CD8-positive, alpha-beta memory T cell (primary cell): ENCODE measurements around the gene DBX2. TPM values are rescaled to one million over a fixed set of nuclear protein-coding genes. Genes with fewer than 3 reads are reported as not detected.

ENCODE experiments used
- CTCF ChIA-PET: fragments of 350-600 bp; sonication (Branson Sonifier 250); formaldehyde crosslinking; loops from one replicate; lab custom pipeline; 2021; ENCODE audit warnings: antibody characterized with exemption; lab: Charles Lee
- POLR2A ChIA-PET: fragments of 350-600 bp; sonication (Branson Sonifier 250); formaldehyde crosslinking; loops from one replicate; lab custom pipeline; 2021; ENCODE audit warnings: antibody characterized with exemption; lab: Charles Lee
- DNase-seq, 5 donors: peaks; one replicate each; pipeline versions ENCODE4 v3.0.0 to v3.0.0-alpha.2; 2020 to 2022; ENCODE audit warnings: mixed read lengths in 1 of 5
- H3K27ac ChIP-seq: one replicate; pipeline ENCODE4 v1.7.0; 2013; ENCODE audit warnings: low read depth, mild to moderate bottlenecking, low read length, moderate library complexity
- H3K27me3 ChIP-seq: 2 replicates; pipeline ENCODE4 v1.7.0; 2013; ENCODE audit warnings: low read length, mild to moderate bottlenecking; ENCODE audit not compliant: insufficient read depth, poor library complexity, severe bottlenecking
- H3K36me3 ChIP-seq: 2 replicates; pipeline ENCODE4 v1.7.0; 2013; ENCODE audit warnings: mild to moderate bottlenecking, low read length, moderate library complexity; ENCODE audit not compliant: insufficient read depth
- H3K4me1 ChIP-seq: 2 replicates; pipeline ENCODE4 v1.7.0; 2013; ENCODE audit warnings: mild to moderate bottlenecking, low read length, moderate library complexity; ENCODE audit not compliant: insufficient read depth
- H3K4me3 ChIP-seq: 2 replicates; pipeline ENCODE4 v1.7.0; 2013; ENCODE audit warnings: mild to moderate bottlenecking, low read length
- H3K9me3 ChIP-seq: 2 replicates; pipeline ENCODE4 v1.7.0; 2013; ENCODE audit warnings: mild to moderate bottlenecking, low read length
- H3K27ac Mint-ChIP-seq, 8 donors: one replicate each; pipeline ENCODE4 v1.8.0; 2020 to 2021; ENCODE audit warnings: mixed read lengths in 8 of 8, mild to moderate bottlenecking in 6 of 8, inconsistent platforms in 3 of 8, moderate library complexity in 3 of 8
- H3K27me3 Mint-ChIP-seq, 2 donors: one replicate each; pipeline ENCODE4 v1.8.0; 2020 to 2021; ENCODE audit warnings: mixed read lengths in 2 of 2, mild to moderate bottlenecking in 1 of 2, moderate library complexity in 1 of 2
- H3K36me3 Mint-ChIP-seq, 3 donors: one replicate each; pipeline ENCODE4 v1.8.0; 2020 to 2021; ENCODE audit warnings: mixed read lengths in 3 of 3, inconsistent platforms in 1 of 3, mild to moderate bottlenecking in 1 of 3
- H3K4me1 Mint-ChIP-seq, 3 donors: one replicate each; pipeline ENCODE4 v1.8.0; 2020 to 2021; ENCODE audit warnings: mixed read lengths in 3 of 3, inconsistent platforms in 1 of 3, mild to moderate bottlenecking in 1 of 3
- H3K4me3 Mint-ChIP-seq, 7 donors: one replicate each; pipeline ENCODE4 v1.8.0; 2020 to 2021; ENCODE audit warnings: mixed read lengths in 7 of 7, mild to moderate bottlenecking in 6 of 7, moderate library complexity in 4 of 7, inconsistent platforms in 2 of 7
- H3K9me3 Mint-ChIP-seq, 5 donors: one replicate each; pipeline ENCODE4 v1.8.0; 2020 to 2022; ENCODE audit warnings: mixed read lengths in 5 of 5, mild to moderate bottlenecking in 3 of 5, moderate library complexity in 2 of 5, inconsistent platforms in 1 of 5
- polyA plus RNA-seq: library from polyadenylated mRNA; unstranded; fragments of 300-500 nt; fragmentation: Illumina TruSeq; gene quantifications from one replicate; pipeline ENCODE4 v1.2.3, GENCODE V29; 2021
- total RNA-seq, 2 experiments: library from RNA; stranded (reverse); gene quantifications; one replicate each; pipeline ENCODE4 v1.2.3, GENCODE V29; 2021

DBX2 gene
- total and polyA plus RNA-seq, 3 experiments from 2014 or later: not detected

DNA sequence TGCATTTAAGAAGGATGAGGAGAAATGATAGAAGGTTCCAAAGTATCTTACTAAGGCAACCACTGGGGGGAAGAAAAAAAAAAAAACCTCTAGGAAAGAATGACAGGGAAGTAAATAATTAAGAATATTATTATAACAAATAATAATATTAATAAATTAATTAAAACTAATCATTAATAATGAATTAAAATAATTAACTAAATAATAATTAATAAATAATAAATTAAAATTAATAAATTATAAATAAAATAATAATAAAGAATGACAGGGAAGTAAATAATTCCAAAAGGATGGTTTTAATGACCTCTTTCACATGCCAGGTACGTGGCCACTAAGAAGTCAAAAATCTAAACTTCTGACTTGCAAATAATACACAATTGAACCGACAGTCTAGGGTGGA, 9.9 kb downstream of the DBX2 start:
- ChIA-PET CTCF (no interaction called here), POLR2A (no interaction called here)
- no peak for DNase-seq
- Histone ChIP-seq H3K36me3 (no peaks in the 10 kb centered on the region), H3K27ac (no peak overlapping the region), H3K4me1 (no peaks in the 10 kb centered on the region), H3K4me3 (no peak overlapping the region), H3K27me3 (no peaks in the 10 kb centered on the region), H3K9me3 (no peaks in the 10 kb centered on the region)
- Mint-ChIP-seq H3K27me3 (peaks cover 4 to 29% of the 10 kb centered on the region in 2 donors), H3K4me3 (no peak overlapping the region), H3K36me3 (no peaks in the 10 kb centered on the region), H3K4me1 (no peaks in the 10 kb centered on the region), H3K9me3 (peaks cover 0 to 1% (median 0%) of the 10 kb centered on the region in 5 donors), H3K27ac (no peak overlapping the region)

DNA sequence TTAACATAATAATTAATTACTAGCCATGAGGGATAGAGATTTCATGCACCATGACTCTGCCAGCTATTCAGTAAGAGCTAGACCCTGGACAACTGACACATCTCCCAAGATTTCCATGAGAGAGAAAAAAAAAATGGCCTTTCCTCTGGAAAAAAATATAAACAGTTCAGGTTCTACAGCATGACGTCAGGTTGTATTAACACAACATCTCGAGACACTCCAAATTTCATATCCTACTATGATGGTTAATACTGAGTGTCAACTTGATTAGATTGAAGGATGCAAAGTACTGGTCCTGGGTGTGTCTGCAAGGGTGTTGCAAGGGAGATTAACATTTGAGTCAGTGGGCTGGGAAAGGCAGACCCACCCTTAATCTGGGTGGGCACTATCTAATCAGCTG, 11.1 kb downstream of the DBX2 start:
- Mint-ChIP-seq H3K36me3 (no peaks in the 10 kb centered on the region), H3K27ac (no peak overlapping the region), H3K4me3 (no peak overlapping the region), H3K9me3 (peaks cover 0 to 1% (median 0%) of the 10 kb centered on the region in 5 donors), H3K27me3 (peaks cover 6 to 32% of the 10 kb centered on the region in 2 donors), H3K4me1 (no peaks in the 10 kb centered on the region)
- no peak for DNase-seq
- no peaks in the 10 kb centered on the region for H3K4me1 ChIP-seq
- H3K27ac ChIP-seq: no peak overlapping the region
- ChIA-PET POLR2A (no interaction called here), CTCF (no interaction called here)
- H3K4me3 ChIP-seq: no peak overlapping the region
- H3K27me3 ChIP-seq: no peaks in the 10 kb centered on the region
- no peaks in the 10 kb centered on the region for H3K9me3 ChIP-seq
- no peaks in the 10 kb centered on the region for H3K36me3 ChIP-seq

DNA sequence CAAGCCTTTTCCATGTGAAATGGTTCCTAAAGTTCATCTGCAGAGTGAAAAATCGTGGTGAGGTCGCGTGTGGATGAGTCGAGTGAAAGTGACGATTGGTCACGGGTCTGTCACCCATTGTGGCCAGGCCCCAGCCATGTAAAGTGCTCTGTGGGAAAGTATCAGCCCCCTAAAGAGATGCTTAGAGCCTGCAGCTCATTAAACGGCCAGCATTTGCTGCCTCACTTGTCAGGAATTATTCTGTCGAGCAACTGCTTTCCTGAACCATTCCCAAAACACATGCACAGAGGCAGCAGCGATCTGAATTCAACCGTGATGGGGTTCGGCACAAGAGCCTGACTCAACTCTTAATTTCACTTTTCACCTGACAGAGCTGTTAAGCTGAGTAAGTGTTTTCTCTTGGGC, 16.0 kb downstream of the DBX2 start:
- Mint-ChIP-seq H3K4me3 (no peak overlapping the region), H3K9me3 (peaks cover 0 to 1% (median 0%) of the 10 kb centered on the region in 5 donors), H3K27me3 (peaks cover 6 to 36% of the 10 kb centered on the region in 2 donors), H3K27ac (no peak overlapping the region), H3K36me3 (no peaks in the 10 kb centered on the region), H3K4me1 (no peaks in the 10 kb centered on the region)
- Histone ChIP-seq H3K9me3 (no peaks in the 10 kb centered on the region), H3K27me3 (no peaks in the 10 kb centered on the region), H3K27ac (no peak overlapping the region), H3K4me1 (no peaks in the 10 kb centered on the region), H3K4me3 (no peak overlapping the region), H3K36me3 (no peaks in the 10 kb centered on the region)
- no peak for DNase-seq
- POLR2A ChIA-PET: no interaction called here
- CTCF ChIA-PET: no interaction called here

DNA sequence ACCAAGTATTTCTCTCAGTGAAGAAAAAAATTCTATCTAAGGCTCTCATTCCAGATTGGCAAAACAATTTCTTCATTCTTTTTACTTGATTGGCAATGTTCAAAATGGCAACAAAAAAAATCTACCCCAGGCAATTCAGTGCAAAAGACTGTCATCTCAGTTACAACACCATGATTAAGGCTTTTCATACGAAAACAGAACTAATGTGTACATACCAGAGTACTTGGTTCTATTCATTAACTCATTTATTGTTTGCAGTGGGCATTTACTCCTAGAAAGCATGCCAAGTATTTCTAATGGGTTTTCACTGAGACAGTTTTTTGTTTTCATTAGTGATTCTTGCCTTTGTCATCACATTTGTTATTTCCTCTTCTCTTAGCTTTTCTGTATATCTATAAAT, 33.0 kb downstream of the DBX2 start:
- no peaks in the 10 kb centered on the region for H3K27me3 ChIP-seq
- Mint-ChIP-seq H3K36me3 (peaks cover 0 to 4% (median 3%) of the 10 kb centered on the region in 3 donors), H3K9me3 (peaks cover 7 to 20% (median 18%) of the 10 kb centered on the region in 5 donors), H3K27me3 (peaks cover 0 to 24% of the 10 kb centered on the region in 2 donors), H3K4me1 (no peaks in the 10 kb centered on the region), H3K27ac (no peak overlapping the region), H3K4me3 (no peak overlapping the region)
- no peaks in the 10 kb centered on the region for H3K9me3 ChIP-seq
- no peaks in the 10 kb centered on the region for H3K36me3 ChIP-seq
- H3K27ac ChIP-seq: no peak overlapping the region
- CTCF ChIA-PET: no interaction called here
- POLR2A ChIA-PET: no interaction called here
- no peak for DNase-seq
- no peak overlapping the region for H3K4me3 ChIP-seq
- H3K4me1 ChIP-seq: no peaks in the 10 kb centered on the region

DNA sequence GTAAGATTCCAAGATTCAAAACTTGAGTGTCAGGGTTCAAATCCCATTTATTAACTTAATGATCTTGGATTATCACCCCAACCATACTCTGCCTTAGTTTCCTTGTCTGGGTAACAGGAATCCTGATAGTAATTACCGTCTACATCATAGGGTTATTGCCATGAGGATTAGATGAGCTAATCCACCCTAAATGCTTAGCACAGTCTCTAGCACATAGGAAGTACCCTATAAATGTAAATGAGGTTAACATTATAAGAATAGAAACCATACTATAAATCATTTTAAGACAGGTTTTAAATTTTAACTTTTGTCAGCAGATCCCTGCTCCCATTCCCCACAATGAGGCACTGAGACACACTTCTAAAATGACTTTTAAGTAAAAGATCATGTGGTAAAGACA, 36.5 kb downstream of the DBX2 start:
- H3K4me1 Mint-ChIP-seq: no peaks in the 10 kb centered on the region
- peaks cover 5 to 12% (median 10%) of the 10 kb centered on the region in 5 donors for H3K9me3 Mint-ChIP-seq
- Histone ChIP-seq H3K4me3 (no peak overlapping the region), H3K9me3 (no peaks in the 10 kb centered on the region), H3K36me3 (no peaks in the 10 kb centered on the region), H3K27ac (no peak overlapping the region), H3K4me1 (no peaks in the 10 kb centered on the region), H3K27me3 (no peaks in the 10 kb centered on the region)
- ChIA-PET POLR2A (no interaction called here), CTCF (no interaction called here)
- DNase-seq: no peak
- peaks cover 0 to 33% of the 10 kb centered on the region in 2 donors for H3K27me3 Mint-ChIP-seq
- H3K36me3 Mint-ChIP-seq: peaks cover 0 to 4% (median 0%) of the 10 kb centered on the region in 3 donors
- no peak overlapping the region for H3K27ac Mint-ChIP-seq
- no peak overlapping the region for H3K4me3 Mint-ChIP-seq

DNA sequence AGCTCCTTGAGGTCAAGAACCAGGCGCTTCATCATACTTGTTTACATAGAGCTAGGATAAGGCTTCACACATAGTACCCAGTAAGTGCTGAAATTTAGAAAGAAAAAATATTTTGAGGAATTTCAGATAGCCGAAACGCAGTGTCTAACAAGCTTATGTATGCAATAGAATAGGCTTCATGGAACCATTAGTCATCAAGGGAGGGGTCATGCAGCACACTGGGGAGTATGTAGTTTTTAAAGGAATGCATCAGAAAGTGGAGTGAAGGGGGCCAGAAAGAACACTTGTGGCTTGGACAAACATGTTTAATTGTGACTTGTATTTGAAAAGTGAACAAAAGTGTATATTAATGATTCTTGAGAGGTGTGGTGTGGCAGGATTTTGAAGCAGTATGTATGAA, 38.1 kb downstream of the DBX2 start:
- Mint-ChIP-seq H3K27ac (no peak overlapping the region), H3K9me3 (no peaks in the 10 kb centered on the region), H3K27me3 (peaks cover 2 to 29% of the 10 kb centered on the region in 2 donors), H3K4me3 (no peak overlapping the region), H3K4me1 (no peaks in the 10 kb centered on the region), H3K36me3 (no peaks in the 10 kb centered on the region)
- Histone ChIP-seq H3K36me3 (no peaks in the 10 kb centered on the region), H3K4me3 (no peak overlapping the region), H3K9me3 (no peaks in the 10 kb centered on the region), H3K4me1 (no peaks in the 10 kb centered on the region), H3K27me3 (no peaks in the 10 kb centered on the region), H3K27ac (no peak overlapping the region)
- ChIA-PET POLR2A (no interaction called here), CTCF (no interaction called here)
- DNase-seq: no peak

DNA sequence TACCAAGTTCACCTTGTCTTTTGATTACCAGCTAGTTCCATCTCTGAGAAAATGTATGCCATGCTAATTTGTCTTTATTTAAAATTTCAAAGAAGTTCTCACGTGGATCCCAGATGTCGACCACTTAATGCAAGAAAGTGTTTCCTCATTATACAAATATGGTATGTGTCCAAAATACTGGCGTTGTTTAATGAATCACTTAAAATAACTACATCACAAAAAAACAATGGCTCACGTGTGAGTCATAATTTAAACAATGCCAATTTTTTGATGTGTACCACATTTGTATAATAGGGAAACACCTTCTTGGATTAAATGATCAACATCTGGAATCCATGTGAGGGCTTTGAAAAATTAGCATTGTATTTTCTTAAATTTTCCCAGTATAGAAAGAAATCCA, 40.8 kb downstream of the DBX2 start:
- no peak overlapping the region for H3K27ac Mint-ChIP-seq
- ChIA-PET CTCF (no interaction called here), POLR2A (no interaction called here)
- H3K9me3 Mint-ChIP-seq: no peaks in the 10 kb centered on the region
- H3K27me3 Mint-ChIP-seq: peaks cover 2 to 19% of the 10 kb centered on the region in 2 donors
- H3K4me3 ChIP-seq: no peak overlapping the region
- no peak overlapping the region for H3K4me3 Mint-ChIP-seq
- no peaks in the 10 kb centered on the region for H3K36me3 Mint-ChIP-seq
- no peaks in the 10 kb centered on the region for H3K4me1 Mint-ChIP-seq
- DNase-seq: no peak
- H3K4me1 ChIP-seq: no peaks in the 10 kb centered on the region
- H3K36me3 ChIP-seq: no peaks in the 10 kb centered on the region
- H3K27me3 ChIP-seq: no peaks in the 10 kb centered on the region
- no peaks in the 10 kb centered on the region for H3K9me3 ChIP-seq
- no peak overlapping the region for H3K27ac ChIP-seq

DNA sequence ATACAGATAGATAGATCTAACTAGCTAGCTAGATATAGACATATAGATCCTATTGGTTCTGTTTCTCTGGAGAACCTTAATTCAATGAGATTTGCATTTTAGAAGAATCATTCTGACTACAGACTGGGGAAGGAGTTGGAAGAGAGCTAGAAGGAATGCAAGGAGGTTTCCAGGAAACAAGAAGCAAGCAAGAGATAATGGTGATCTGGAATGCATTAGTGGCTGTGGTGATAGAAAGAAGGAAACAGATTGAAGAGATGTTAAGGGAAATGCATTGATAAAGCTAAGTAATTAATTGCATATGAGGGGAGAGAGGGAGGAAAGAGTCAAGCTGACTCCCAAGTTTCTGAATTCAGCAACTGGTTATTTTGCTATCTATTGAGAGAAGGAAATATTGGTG, 42.7 kb downstream of the DBX2 start:
- Mint-ChIP-seq H3K27me3 (peaks cover 2 to 9% of the 10 kb centered on the region in 2 donors), H3K36me3 (no peaks in the 10 kb centered on the region), H3K4me3 (no peak overlapping the region), H3K4me1 (no peaks in the 10 kb centered on the region), H3K9me3 (no peaks in the 10 kb centered on the region), H3K27ac (no peak overlapping the region)
- DNase-seq: no peak
- H3K9me3 ChIP-seq: no peaks in the 10 kb centered on the region
- H3K27ac ChIP-seq: no peak overlapping the region
- no peaks in the 10 kb centered on the region for H3K4me1 ChIP-seq
- H3K27me3 ChIP-seq: no peaks in the 10 kb centered on the region
- ChIA-PET CTCF (no interaction called here), POLR2A (no interaction called here)
- H3K4me3 ChIP-seq: no peak overlapping the region
- no peaks in the 10 kb centered on the region for H3K36me3 ChIP-seq

DNA sequence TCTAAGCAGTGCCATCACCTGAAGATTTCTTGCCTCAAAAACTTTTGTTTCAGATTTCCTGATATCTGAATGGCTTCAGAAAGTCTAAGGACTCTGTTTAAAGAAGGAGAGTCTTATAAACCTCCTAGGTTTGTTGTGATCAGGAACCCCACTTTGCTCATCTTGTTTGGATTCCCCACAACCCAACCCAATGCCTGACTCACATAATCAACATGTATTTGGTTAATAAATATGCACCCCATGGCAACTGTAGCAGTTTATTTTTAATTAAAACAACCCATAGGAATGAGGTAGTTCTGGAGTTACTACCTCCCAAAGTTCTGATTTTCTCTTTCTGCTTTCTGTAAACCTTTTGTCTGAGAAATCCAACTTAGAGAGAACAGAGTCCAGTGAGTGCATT, 51.5 kb downstream of the DBX2 start:
- Mint-ChIP-seq H3K27ac (no peak overlapping the region), H3K4me1 (no peaks in the 10 kb centered on the region), H3K36me3 (no peaks in the 10 kb centered on the region), H3K9me3 (no peaks in the 10 kb centered on the region), H3K27me3 (peaks cover 10 to 11% of the 10 kb centered on the region in 2 donors), H3K4me3 (no peak overlapping the region)
- ChIA-PET CTCF (no interaction called here), POLR2A (no interaction called here)
- no peaks in the 10 kb centered on the region for H3K27me3 ChIP-seq
- no peaks in the 10 kb centered on the region for H3K9me3 ChIP-seq
- H3K4me3 ChIP-seq: no peak overlapping the region
- no peaks in the 10 kb centered on the region for H3K4me1 ChIP-seq
- H3K27ac ChIP-seq: no peak overlapping the region
- no peak for DNase-seq
- H3K36me3 ChIP-seq: no peaks in the 10 kb centered on the region
